Gastroesophageal sphincter (tissue), 4 donors: ENCODE measurements around the gene SMLR1. TPM values are rescaled to one million over a fixed set of nuclear protein-coding genes. Genes with fewer than 3 reads are reported as not detected.
"Not testable (repeated sequence)": the region's sequence is repeated elsewhere in the genome, so short reads cannot be mapped to it uniquely, and the experiment has no call there.

ENCODE experiments used
- ATAC-seq: fragments of 150-250 bp; one replicate; pipeline ENCODE4 v1.9.1; 2016; ENCODE audit warnings: mild to moderate bottlenecking, moderate library complexity
- H3K27ac ChIP-seq, 4 donors: fragments of 200-600 bp; sonication (generic) in 3 of 4; 1 replicate in 3 of 4; 2 replicates in 1 of 4; pipeline ENCODE4 v1.5.1; 2016 to 2019
- H3K27me3 ChIP-seq: fragments of 200-600 bp; sonication (generic); one replicate; pipeline ENCODE4 v1.5.1; 2019
- H3K36me3 ChIP-seq, 2 donors: fragments of 200-600 bp; sonication (generic); one replicate each; pipeline ENCODE4 v1.5.1; 2019; ENCODE audit warnings: control low read depth in 1 of 2
- H3K4me1 ChIP-seq, 3 donors: fragments of 200-600 bp; sonication (generic); 1 replicate in 2 of 3; 2 replicates in 1 of 3; pipeline ENCODE4 v1.5.1; 2016 to 2019; ENCODE audit warnings: control low read depth in 2 of 3
- H3K4me3 ChIP-seq, 2 donors: fragments of 200-600 bp; sonication (generic); one replicate each; pipeline ENCODE4 v1.5.1; 2019; ENCODE audit warnings: mild to moderate bottlenecking in 1 of 2, moderate library complexity in 1 of 2
- H3K9me3 ChIP-seq, 3 donors: fragments of 200-600 bp; sonication (generic); one replicate each; pipeline ENCODE4 v1.5.1; 2017 to 2019; ENCODE audit warnings: control low read depth in 2 of 3
- EP300 ChIP-seq: sonication (generic); formaldehyde crosslinking; IDR thresholded peaks from one replicate; pipeline ENCODE4 v1.6.1; 2017; ENCODE audit warnings: antibody characterized with exemption, mild to moderate bottlenecking
- POLR2A ChIP-seq, 2 donors: fragments of 450-650 bp; IDR thresholded peaks; one replicate each; pipeline ENCODE4 v1.6.1; 2017; ENCODE audit warnings: antibody characterized with exemption in 2 of 2, mild to moderate bottlenecking in 2 of 2, moderate library complexity in 1 of 2
- POLR2AphosphoS5 ChIP-seq: sonication (generic); formaldehyde crosslinking; IDR thresholded peaks from one replicate; pipeline ENCODE4 v1.6.1; 2017; ENCODE audit warnings: antibody characterized with exemption
- WGBS, 2 donors: methylation state at CpG; one replicate each; pipeline ENCODE4 v1.1.5; 2018; ENCODE audit warnings: low coverage in 1 of 2; 5-methylcytosine and 5-hydroxymethylcytosine counted together
- total RNA-seq, 4 donors: library from RNA; depleted of rRNA; stranded (reverse); fragments of >200 nt; gene quantifications; one replicate each; pipeline ENCODE4 v1.1.0, GENCODE V29; 2016
- TF ChIP-seq, protein P1 (sequence below), 4 experiments: fragments of 200-600 bp in 2 of 4; fragments of 450-650 bp in 2 of 4; sonication (generic) in 1 of 4; IDR thresholded peaks; one replicate each; pipeline ENCODE4 v1.5.1; 2017 to 2019; ENCODE audit warnings: antibody characterized with exemption in 4 of 4, mild to moderate bottlenecking in 2 of 4, moderate library complexity in 2 of 4

Gene SMLR1
- total RNA-seq, 4 donors from 2014 or later, result not detected

- no peaks in the 10 kb centered on the region for H3K36me3 ChIP-seq
- no peak for ATAC-seq
- 43 to 56% methylated on average over 3 of the region's 3 CpGs for WGBS, 2 donors
These were observed 32.5 kb upstream of the SMLR1 start for GRCh38 chr6:130794738-130795137.

DNA sequence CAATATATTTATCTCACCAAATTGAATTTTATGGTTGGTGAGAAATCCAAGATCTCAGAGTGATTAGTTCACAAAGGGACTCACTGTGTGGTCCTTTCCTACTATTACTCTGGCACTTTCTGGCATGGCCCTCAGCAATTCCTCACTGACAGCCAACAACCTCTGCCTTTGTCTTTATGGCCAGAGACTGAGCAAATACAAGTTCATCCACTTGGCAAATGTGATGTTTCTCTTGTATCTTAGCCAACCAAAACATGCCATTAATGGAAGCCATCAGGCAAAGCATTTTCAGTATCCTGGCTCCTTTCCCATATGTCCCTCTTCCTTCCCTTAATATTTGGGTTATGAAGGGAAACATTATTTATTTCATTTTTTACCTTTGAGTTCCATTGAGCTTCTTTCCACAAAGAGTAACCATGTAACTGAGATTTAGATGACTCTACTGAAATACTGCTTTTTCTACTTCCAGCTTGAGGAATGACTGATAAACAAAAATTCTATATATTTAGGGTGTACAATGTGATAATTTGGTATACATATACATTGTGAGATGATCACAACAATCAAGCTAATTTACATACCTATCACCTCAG is 30.8 kb upstream of the SMLR1 start:
- H3K27me3 ChIP-seq, result no peaks in the 10 kb centered on the region
- no peak overlapping the region for H3K4me3 ChIP-seq
- no peak for ATAC-seq
- peaks cover 0 to 17% (median 0%) of the 10 kb centered on the region in 3 donors for H3K9me3 ChIP-seq
- H3K36me3 ChIP-seq, result no peaks in the 10 kb centered on the region
- no peak overlapping the region for H3K27ac ChIP-seq
- no peak for TF ChIP-seq EP300
- no peak for TF ChIP-seq POLR2A (IDR thresholded peaks at IDR 0.05)
- TF ChIP-seq POLR2AphosphoS5, result no peak
- H3K4me1 ChIP-seq, result peaks cover 0 to 4% (median 3%) of the 10 kb centered on the region in 3 donors

More at GRCh38 chr6:130794738-130795137, 32.5 kb upstream of the SMLR1 start:
- Histone ChIP-seq H3K9me3 (peaks cover 0 to 10% (median 0%) of the 10 kb centered on the region in 3 donors), H3K4me1 (peaks cover 0 to 4% (median 3%) of the 10 kb centered on the region in 3 donors), H3K27ac (no peak overlapping the region), H3K27me3 (no peaks in the 10 kb centered on the region), H3K4me3 (no peak overlapping the region)
- TF ChIP-seq, protein P1, sequence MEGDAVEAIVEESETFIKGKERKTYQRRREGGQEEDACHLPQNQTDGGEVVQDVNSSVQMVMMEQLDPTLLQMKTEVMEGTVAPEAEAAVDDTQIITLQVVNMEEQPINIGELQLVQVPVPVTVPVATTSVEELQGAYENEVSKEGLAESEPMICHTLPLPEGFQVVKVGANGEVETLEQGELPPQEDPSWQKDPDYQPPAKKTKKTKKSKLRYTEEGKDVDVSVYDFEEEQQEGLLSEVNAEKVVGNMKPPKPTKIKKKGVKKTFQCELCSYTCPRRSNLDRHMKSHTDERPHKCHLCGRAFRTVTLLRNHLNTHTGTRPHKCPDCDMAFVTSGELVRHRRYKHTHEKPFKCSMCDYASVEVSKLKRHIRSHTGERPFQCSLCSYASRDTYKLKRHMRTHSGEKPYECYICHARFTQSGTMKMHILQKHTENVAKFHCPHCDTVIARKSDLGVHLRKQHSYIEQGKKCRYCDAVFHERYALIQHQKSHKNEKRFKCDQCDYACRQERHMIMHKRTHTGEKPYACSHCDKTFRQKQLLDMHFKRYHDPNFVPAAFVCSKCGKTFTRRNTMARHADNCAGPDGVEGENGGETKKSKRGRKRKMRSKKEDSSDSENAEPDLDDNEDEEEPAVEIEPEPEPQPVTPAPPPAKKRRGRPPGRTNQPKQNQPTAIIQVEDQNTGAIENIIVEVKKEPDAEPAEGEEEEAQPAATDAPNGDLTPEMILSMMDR (IDR thresholded peaks at IDR 0.05), result no peak
- no peak for TF ChIP-seq EP300
- TF ChIP-seq POLR2AphosphoS5, result no peak
- no peak for TF ChIP-seq POLR2A (IDR thresholded peaks at IDR 0.05)

GRCh38 chr6:130797061-130797460 is 30.1 kb upstream of the SMLR1 start:
- Histone ChIP-seq H3K27ac (no peak overlapping the region), H3K4me1 (peaks cover 0 to 4% (median 3%) of the 10 kb centered on the region in 3 donors), H3K27me3 (no peaks in the 10 kb centered on the region), H3K36me3 (no peaks in the 10 kb centered on the region), H3K9me3 (peaks cover 0 to 17% (median 0%) of the 10 kb centered on the region in 3 donors), H3K4me3 (no peak overlapping the region)
- TF ChIP-seq, protein P1 (IDR thresholded peaks at IDR 0.05), result no peak
- TF ChIP-seq POLR2AphosphoS5, result no peak
- no peak for TF ChIP-seq EP300
- TF ChIP-seq POLR2A (IDR thresholded peaks at IDR 0.05), result no peak
- 92 to 100% methylated on average over 2 of the region's 2 CpGs for WGBS, 2 donors
- ATAC-seq, result no peak

DNA sequence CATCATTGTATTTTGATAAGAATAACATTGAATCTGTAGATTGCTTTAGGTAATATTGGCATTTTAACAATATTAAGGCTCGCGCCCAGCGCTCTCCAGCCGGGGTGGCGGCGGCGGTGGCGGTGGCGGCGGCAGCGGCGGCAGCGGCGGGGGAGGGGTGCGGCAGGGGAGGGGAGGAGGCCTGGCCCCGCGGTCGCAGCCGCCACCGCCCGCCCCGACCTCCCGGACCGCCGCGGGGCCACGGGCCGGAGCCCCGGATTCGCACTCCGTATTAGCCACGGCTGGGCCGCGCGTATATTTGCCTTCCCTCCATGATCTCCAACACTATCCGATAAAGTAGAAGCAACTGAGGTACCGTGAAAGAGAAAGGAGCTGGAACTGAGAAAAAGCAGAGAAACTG is 25.8 kb upstream of the SMLR1 start:
- not testable (repeated sequence) for H3K27me3 ChIP-seq, ATAC-seq, H3K4me1 ChIP-seq, H3K27ac ChIP-seq, H3K36me3 ChIP-seq, H3K4me3 ChIP-seq
- peaks cover 0 to 17% (median 0%) of the 10 kb centered on the region in 3 donors for H3K9me3 ChIP-seq
- WGBS, 2 donors, result 100% methylated on average over 2 of the region's 37 CpGs

DNA sequence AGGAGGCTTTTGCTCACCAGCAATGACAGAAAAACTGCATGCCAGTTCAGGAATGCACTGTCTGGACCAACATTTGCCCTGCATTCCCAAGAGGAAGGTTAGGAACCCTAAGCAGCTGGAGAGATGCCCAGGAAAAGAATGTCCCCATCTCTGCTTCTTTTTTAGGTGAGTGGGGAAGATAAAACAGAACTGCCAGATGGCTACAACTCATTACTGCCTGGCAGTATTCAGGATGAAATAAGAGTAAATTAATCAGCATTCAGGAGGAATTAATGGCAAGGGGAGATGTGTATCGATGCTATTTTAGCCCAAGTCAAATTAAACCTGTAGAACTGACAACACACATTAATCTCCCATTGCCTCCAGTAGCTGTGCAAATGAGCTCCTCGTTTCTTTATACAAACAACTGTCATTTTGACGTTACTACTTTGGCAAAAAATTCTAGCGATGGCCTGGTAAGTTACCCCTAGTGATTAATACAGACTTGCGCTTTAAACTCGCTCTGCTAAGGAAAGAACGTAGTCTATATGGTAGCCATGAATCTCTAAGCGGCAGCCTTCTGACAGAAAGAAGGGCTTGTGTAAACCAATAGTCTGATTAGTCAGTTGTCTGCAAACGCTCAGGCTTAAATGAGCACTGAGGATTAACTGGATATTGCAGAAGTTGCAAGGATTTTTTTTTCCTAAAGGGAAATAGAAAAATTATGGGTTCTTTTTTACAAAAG is 16.7 kb upstream of the SMLR1 start:
- H3K4me3 ChIP-seq, result no peak overlapping the region
- 12 to 21% methylated on average over 9 of the region's 9 CpGs for WGBS, 2 donors
- no peak for ATAC-seq
- H3K4me1 ChIP-seq, result peaks cover 0 to 11% (median 2%) of the 10 kb centered on the region in 3 donors
- TF ChIP-seq EP300 (no peak), POLR2A (IDR thresholded peaks at IDR 0.05) (no peak), POLR2AphosphoS5 (no peak)
- TF ChIP-seq, protein P1 (IDR thresholded peaks at IDR 0.05), result no peak
- H3K36me3 ChIP-seq, result no peaks in the 10 kb centered on the region
- no peak overlapping the region for H3K27ac ChIP-seq
- H3K27me3 ChIP-seq, result no peaks in the 10 kb centered on the region
- no peaks in the 10 kb centered on the region for H3K9me3 ChIP-seq

- Histone ChIP-seq H3K4me1 (peaks cover 0 to 11% (median 2%) of the 10 kb centered on the region in 3 donors), H3K4me3 (no peak overlapping the region), H3K27me3 (no peaks in the 10 kb centered on the region), H3K36me3 (no peaks in the 10 kb centered on the region), H3K9me3 (no peaks in the 10 kb centered on the region), H3K27ac (no peak overlapping the region)
- 88 to 98% methylated on average over 4 to 5 of the region's 5 CpGs for WGBS, 2 donors
- ATAC-seq, result no peak
- TF ChIP-seq, protein P1 (IDR thresholded peaks at IDR 0.05), result no peak
- TF ChIP-seq EP300 (no peak), POLR2A (IDR thresholded peaks at IDR 0.05) (no peak), POLR2AphosphoS5 (no peak)
These were observed 15.3 kb upstream of the SMLR1 start for GRCh38 chr6:130811932-130812331.
